Mesenchymal stem cell (in vitro differentiated cells and primary cell): ENCODE data around the gene P3R3URF. TPM values are rescaled to one million over a fixed set of nuclear protein-coding genes. Genes with fewer than 3 reads are reported as not detected.
"Not testable (repeated sequence)": the region's sequence is repeated elsewhere in the genome, so short reads cannot be mapped to it uniquely, and the experiment has no call there.

ENCODE experiments used
- DNase-seq: peaks from one replicate; pipeline ENCODE4 v3.0.0-alpha.2; 2013
- H2AFZ ChIP-seq: one replicate; pipeline ENCODE4 v1.6.1; 2013; ENCODE audit warnings: low read depth, mild to moderate bottlenecking, control low read depth, inconsistent platforms, low read length, moderate library complexity
- H2AK5ac ChIP-seq: 2 replicates; pipeline ENCODE4 v1.6.1; 2013; ENCODE audit warnings: low read length, moderate library complexity, mild to moderate bottlenecking, inconsistent platforms; ENCODE audit not compliant: severe bottlenecking
- H2BK120ac ChIP-seq: one replicate; pipeline ENCODE4 v1.6.1; 2013; ENCODE audit warnings: low read depth, mild to moderate bottlenecking, inconsistent platforms, low read length, moderate library complexity
- H2BK12ac ChIP-seq, 2 experiments: one replicate each; pipeline ENCODE4 v1.6.1; 2013; ENCODE audit warnings: inconsistent platforms in 2 of 2, low read length in 2 of 2, mild to moderate bottlenecking in 2 of 2, moderate library complexity in 2 of 2, control low read depth in 1 of 2
- H2BK15ac ChIP-seq: one replicate; pipeline ENCODE4 v1.6.1; 2013; ENCODE audit warnings: mild to moderate bottlenecking, low read depth, inconsistent platforms; ENCODE audit not compliant: poor library complexity, severe bottlenecking
- H2BK5ac ChIP-seq: 2 replicates; pipeline ENCODE4 v1.6.1; 2013; ENCODE audit warnings: low read depth, mild to moderate bottlenecking, low read length, control low read depth, inconsistent platforms; ENCODE audit not compliant: poor library complexity, severe bottlenecking
- H3K14ac ChIP-seq, 2 experiments: one replicate each; pipeline ENCODE4 v1.6.1; 2013; ENCODE audit warnings: inconsistent platforms in 2 of 2, low read length in 2 of 2, control low read depth in 1 of 2, mild to moderate bottlenecking in 1 of 2, moderate library complexity in 1 of 2
- H3K18ac ChIP-seq, 2 experiments: one replicate each; pipeline ENCODE4 v1.6.1; 2013; ENCODE audit warnings: inconsistent platforms in 2 of 2, low read length in 2 of 2, control low read depth in 1 of 2, low read depth in 1 of 2, mild to moderate bottlenecking in 1 of 2
- H3K23ac ChIP-seq, 2 experiments: one replicate each; pipeline ENCODE4 v1.6.1; 2013; ENCODE audit warnings: inconsistent platforms in 2 of 2, low read length in 2 of 2, mild to moderate bottlenecking in 2 of 2, moderate library complexity in 2 of 2, control low read depth in 1 of 2
- H3K27ac ChIP-seq: 2 replicates; pipeline ENCODE4 v1.5.1; 2013; ENCODE audit warnings: mild to moderate bottlenecking, moderate library complexity, low read length, control low read depth, inconsistent platforms; ENCODE audit not compliant: poor library complexity, severe bottlenecking
- H3K27me3 ChIP-seq, 2 experiments: 2 replicates each; pipeline versions ENCODE4 v1.6.1 to v1.7.0; 2013; ENCODE audit warnings: low read length in 2 of 2, mild to moderate bottlenecking in 2 of 2, moderate library complexity in 2 of 2, control low read depth in 1 of 2, inconsistent platforms in 1 of 2; ENCODE audit not compliant: control insufficient read depth in 1 of 2, insufficient read depth in 1 of 2
- H3K36me3 ChIP-seq, 2 experiments: 2 replicates each; pipeline versions ENCODE4 v1.6.1 to v1.7.0; 2013; ENCODE audit warnings: low read length in 2 of 2, control low read depth in 1 of 2, inconsistent platforms in 1 of 2, low read depth in 1 of 2, mild to moderate bottlenecking in 1 of 2; ENCODE audit not compliant: insufficient read depth in 2 of 2, control insufficient read depth in 1 of 2
- H3K4ac ChIP-seq, 2 experiments: one replicate each; pipeline ENCODE4 v1.6.1; 2013; ENCODE audit warnings: inconsistent platforms in 2 of 2, low read length in 2 of 2, mild to moderate bottlenecking in 2 of 2, moderate library complexity in 2 of 2, control low read depth in 1 of 2, low read depth in 1 of 2
- H3K4me1 ChIP-seq: 2 replicates; pipeline ENCODE4 v1.6.1; 2013; ENCODE audit warnings: low read depth, low read length, control low read depth; ENCODE audit not compliant: control insufficient read depth, insufficient read depth
- H3K4me2 ChIP-seq: 2 replicates; pipeline ENCODE4 v1.6.1; 2013; ENCODE audit warnings: low read length, mild to moderate bottlenecking, inconsistent platforms; ENCODE audit not compliant: poor library complexity, severe bottlenecking
- H3K4me3 ChIP-seq, 2 experiments: 2 replicates each; pipeline versions ENCODE4 v1.5.1 to v1.7.0; 2013; ENCODE audit warnings: low read length in 2 of 2, mild to moderate bottlenecking in 2 of 2, control low read depth in 1 of 2, low read depth in 1 of 2; ENCODE audit not compliant: insufficient read depth in 1 of 2
- H3K79me1 ChIP-seq: replicated peaks from 2 replicates; pipeline ENCODE4 v1.6.1; 2013; ENCODE audit warnings: mild to moderate bottlenecking, control low read depth, low read length, inconsistent platforms; ENCODE audit not compliant: poor library complexity, severe bottlenecking
- H3K9ac ChIP-seq: 2 replicates; pipeline ENCODE4 v1.7.0; 2013; ENCODE audit warnings: mild to moderate bottlenecking, low read length, moderate library complexity
- H3K9me3 ChIP-seq: 2 replicates; pipeline ENCODE4 v1.7.0; 2013; ENCODE audit warnings: mild to moderate bottlenecking, low read length; ENCODE audit not compliant: control insufficient read depth
- H4K8ac ChIP-seq: one replicate; pipeline ENCODE4 v1.6.1; 2013; ENCODE audit warnings: inconsistent platforms, mild to moderate bottlenecking, low read length, moderate library complexity
- H4K91ac ChIP-seq: one replicate; pipeline ENCODE4 v1.6.1; 2013; ENCODE audit warnings: mild to moderate bottlenecking, low read length, inconsistent platforms
- WGBS: methylation state at CpG from one replicate; pipeline ENCODE4 v1.1.7; 2013; ENCODE audit warnings: mixed read lengths; 5-methylcytosine and 5-hydroxymethylcytosine counted together
- polyA plus RNA-seq, 2 experiments: library from polyadenylated mRNA; stranded (reverse); fragments of 200-250 nt; gene quantifications; one replicate each; pipeline ENCODE4 v1.2.3, GENCODE V29; 2013

P3R3URF gene
- polyA plus RNA-seq (2013, experiment 1 of 2): not detected
- not detected for polyA plus RNA-seq (2013, experiment 2 of 2)

- Histone ChIP-seq H2BK120ac (no peak within 1 kb of the TSS), H3K4ac (no peak within 1 kb of the TSS), H3K4me3 (no peak within 1 kb of the TSS), H2BK15ac (no peak within 1 kb of the TSS), H3K4me2 (no peak within 1 kb of the TSS), H2AFZ (no peak within 1 kb of the TSS), H3K27me3 (peaks cover 0 to 10% of the 10 kb centered on the region in 2 experiments), H2AK5ac (no peak within 1 kb of the TSS), H3K27ac (no peak within 1 kb of the TSS), H3K18ac (peak within 1 kb of the TSS in 1 of 2 experiments; percentile 23), H4K91ac (peak within 1 kb of the TSS; percentile 66), H3K4me1 (peaks cover 26% of the 10 kb centered on the region), H3K79me1 (no peaks in the 10 kb centered on the region), H3K9me3 (no peaks in the 10 kb centered on the region), H3K9ac (peak within 1 kb of the TSS; percentile 66), H3K23ac (no peak within 1 kb of the TSS), H2BK12ac (no peak within 1 kb of the TSS), H3K14ac (peak within 1 kb of the TSS in 1 of 2 experiments; percentile 48), H4K8ac (no peak within 1 kb of the TSS), H2BK5ac (no peak within 1 kb of the TSS), H3K36me3 (no peaks in the 10 kb centered on the region)
- 84% methylated on average over 13 of the region's 13 CpGs for WGBS
- DNase-seq: no peak
Measured at GRCh38 chr1:46176211-46176865, at the start of gene P3R3URF. Gene P3R3URF, minus strand, starts transcription at chr1:46176488. Its CDS starts 17 bp downstream, at chr1:46176471.

DNA sequence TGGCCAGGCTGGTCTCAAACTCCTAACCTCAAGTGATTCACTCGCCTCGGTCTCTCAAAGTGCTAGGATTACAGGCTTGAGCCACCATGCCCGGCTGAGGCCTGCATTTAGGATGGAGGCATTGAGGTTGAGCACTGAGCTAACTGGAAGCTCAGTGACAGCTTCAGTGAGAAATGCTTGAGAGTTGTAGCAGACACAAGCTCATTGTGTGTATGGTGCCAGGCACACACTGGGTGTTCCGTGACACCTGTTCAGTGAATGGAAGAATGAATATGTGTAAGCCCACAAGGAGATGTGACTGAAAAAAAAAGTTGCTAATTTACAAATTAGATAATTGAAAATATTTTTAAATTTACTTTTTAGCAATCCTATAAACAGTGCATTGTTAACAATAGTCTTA lies 48.7 kb upstream of the P3R3URF start:
- no peak overlapping the region for H2BK12ac ChIP-seq
- H3K4me2 ChIP-seq: no peak overlapping the region
- H4K91ac ChIP-seq: no peak overlapping the region
- no peak overlapping the region for H2BK15ac ChIP-seq
- H4K8ac ChIP-seq: no peak overlapping the region
- H3K36me3 ChIP-seq: peaks cover under 1 to 4% of the 10 kb centered on the region in 2 experiments
- no peak overlapping the region for H3K27ac ChIP-seq
- H3K27me3 ChIP-seq: no peaks in the 10 kb centered on the region
- H3K9ac ChIP-seq: no peak overlapping the region
- no peak overlapping the region for H2BK120ac ChIP-seq
- H3K4me1 ChIP-seq: peaks cover 6% of the 10 kb centered on the region
- no peaks in the 10 kb centered on the region for H3K9me3 ChIP-seq
- DNase-seq: no peak
- WGBS: 97% methylated on average over 3 of the region's 4 CpGs
- no peak overlapping the region for H3K4ac ChIP-seq
- H3K23ac ChIP-seq: no peak overlapping the region
- no peak overlapping the region for H3K18ac ChIP-seq
- no peak overlapping the region for H2AK5ac ChIP-seq
- H3K79me1 ChIP-seq: no peaks in the 10 kb centered on the region
- no peak overlapping the region for H2BK5ac ChIP-seq
- no peak overlapping the region for H2AFZ ChIP-seq
- H3K4me3 ChIP-seq: no peak overlapping the region
- no peak overlapping the region for H3K14ac ChIP-seq

DNA sequence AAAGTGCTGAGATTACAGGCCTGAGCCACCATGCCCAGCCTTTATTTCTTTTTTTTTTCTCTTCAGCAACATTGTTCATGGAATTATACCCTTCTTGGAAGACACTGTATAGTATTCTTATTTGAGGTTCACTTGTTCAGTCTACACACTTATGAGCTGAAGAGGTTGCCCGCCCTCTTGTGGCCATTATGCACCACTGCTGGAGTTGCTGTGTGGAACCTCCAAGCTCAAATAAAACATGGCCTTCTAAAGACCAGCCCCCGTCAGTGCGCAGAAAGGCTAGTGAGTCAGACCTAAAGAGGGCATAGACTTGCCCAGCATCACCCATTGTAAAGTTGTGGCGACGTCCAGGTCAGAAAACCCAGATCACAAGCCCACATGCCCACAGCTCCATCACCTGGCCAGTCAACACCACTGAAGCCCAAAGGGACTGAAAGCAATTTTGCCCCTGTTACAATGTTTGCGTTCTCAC lies 47.2 kb upstream of the P3R3URF start:
- no peak overlapping the region for H3K4ac ChIP-seq
- H4K91ac ChIP-seq: no peak overlapping the region
- no peaks in the 10 kb centered on the region for H3K79me1 ChIP-seq
- H3K9me3 ChIP-seq: no peaks in the 10 kb centered on the region
- no peaks in the 10 kb centered on the region for H3K27me3 ChIP-seq
- DNase-seq: peak; percentile 88
- H2BK5ac ChIP-seq: no peak overlapping the region
- no peak overlapping the region for H3K27ac ChIP-seq
- H3K4me3 ChIP-seq: no peak overlapping the region
- peaks cover 9% of the 10 kb centered on the region for H3K4me1 ChIP-seq
- peak overlapping the region; percentile 12 for H4K8ac ChIP-seq
- H2AK5ac ChIP-seq: no peak overlapping the region
- H2BK12ac ChIP-seq: no peak overlapping the region
- H3K18ac ChIP-seq: no peak overlapping the region
- peak overlapping the region; percentile 27 for H3K9ac ChIP-seq
- no peak overlapping the region for H2BK120ac ChIP-seq
- H3K4me2 ChIP-seq: no peak overlapping the region
- H3K23ac ChIP-seq: no peak overlapping the region
- H2AFZ ChIP-seq: no peak overlapping the region
- 12% methylated on average over 6 of the region's 6 CpGs for WGBS
- peaks cover 4 to 6% of the 10 kb centered on the region in 2 experiments for H3K36me3 ChIP-seq
- no peak overlapping the region for H2BK15ac ChIP-seq
- H3K14ac ChIP-seq: no peak overlapping the region

GRCh38 chr1:46223055-46223454 lies 46.8 kb upstream of the P3R3URF start:
- not testable (repeated sequence) for H2BK120ac ChIP-seq, H3K4me2 ChIP-seq, H3K23ac ChIP-seq, H2AK5ac ChIP-seq, DNase-seq, H3K4ac ChIP-seq, H3K14ac ChIP-seq, H3K18ac ChIP-seq, H2AFZ ChIP-seq, H4K91ac ChIP-seq, H2BK15ac ChIP-seq, H2BK12ac ChIP-seq, H3K79me1 ChIP-seq, H3K4me3 ChIP-seq, H4K8ac ChIP-seq, H3K9ac ChIP-seq, H3K27me3 ChIP-seq, H3K36me3 ChIP-seq, H3K27ac ChIP-seq, H3K4me1 ChIP-seq, H3K9me3 ChIP-seq, H2BK5ac ChIP-seq
- 77% methylated on average over 11 of the region's 11 CpGs for whole genome bisulfite sequencing
